Transverse colon (tissue), 4 donors: Measurements from ENCODE around the gene KLF3.

ENCODE experiments used
- EP300 ChIP-seq: sonication (generic); formaldehyde crosslinking; IDR thresholded peaks from one replicate; pipeline ENCODE4 v1.6.1; 2017; ENCODE audit warnings: antibody characterized with exemption, low read depth
- POLR2A ChIP-seq: fragments of 450-650 bp; IDR thresholded peaks from one replicate; pipeline ENCODE4 v1.6.1; 2016; ENCODE audit warnings: antibody characterized with exemption, mild to moderate bottlenecking, moderate library complexity
- POLR2AphosphoS5 ChIP-seq, 3 donors: sonication (generic); formaldehyde crosslinking; IDR thresholded peaks; one replicate each; pipeline ENCODE4 v1.6.1; 2016; ENCODE audit warnings: antibody characterized with exemption in 3 of 3
- TF ChIP-seq, protein P1 (sequence below), 5 experiments: fragments of 200-600 bp in 3 of 5; fragments of 450-650 bp in 2 of 5; sonication (generic) in 3 of 5; IDR thresholded peaks; 1 replicate in 2 of 5; 2 replicates in 3 of 5; pipeline ENCODE4 v1.5.1; 2016 to 2017; ENCODE audit warnings: antibody characterized with exemption in 5 of 5, inconsistent platforms in 3 of 5, mild to moderate bottlenecking in 2 of 5, moderate library complexity in 1 of 5

DNA sequence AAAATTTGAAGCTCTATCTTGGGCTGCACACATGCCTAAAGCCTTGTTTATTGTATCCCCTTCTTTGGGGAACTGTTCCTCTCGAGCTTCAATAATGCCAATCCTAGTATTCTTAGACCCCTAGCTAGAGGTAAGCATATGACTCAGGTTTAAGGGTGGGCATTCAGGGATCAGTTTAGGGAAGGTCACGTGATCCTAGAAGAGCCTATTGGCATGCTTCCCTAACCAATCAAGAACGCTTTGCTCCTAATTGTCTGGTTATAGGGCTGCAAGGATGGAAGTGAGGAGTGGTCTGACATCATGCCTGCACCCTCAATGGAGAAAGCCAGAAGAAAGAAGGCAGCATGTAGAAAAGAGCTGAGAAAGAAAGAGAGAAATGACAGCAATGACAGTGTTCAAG is 71.9 kb downstream of the KLF3 start:
- TF ChIP-seq POLR2A (no peak), POLR2AphosphoS5 (IDR thresholded peaks at IDR 0.05) (no peak), EP300 (no peak)
- TF ChIP-seq, protein P1, sequence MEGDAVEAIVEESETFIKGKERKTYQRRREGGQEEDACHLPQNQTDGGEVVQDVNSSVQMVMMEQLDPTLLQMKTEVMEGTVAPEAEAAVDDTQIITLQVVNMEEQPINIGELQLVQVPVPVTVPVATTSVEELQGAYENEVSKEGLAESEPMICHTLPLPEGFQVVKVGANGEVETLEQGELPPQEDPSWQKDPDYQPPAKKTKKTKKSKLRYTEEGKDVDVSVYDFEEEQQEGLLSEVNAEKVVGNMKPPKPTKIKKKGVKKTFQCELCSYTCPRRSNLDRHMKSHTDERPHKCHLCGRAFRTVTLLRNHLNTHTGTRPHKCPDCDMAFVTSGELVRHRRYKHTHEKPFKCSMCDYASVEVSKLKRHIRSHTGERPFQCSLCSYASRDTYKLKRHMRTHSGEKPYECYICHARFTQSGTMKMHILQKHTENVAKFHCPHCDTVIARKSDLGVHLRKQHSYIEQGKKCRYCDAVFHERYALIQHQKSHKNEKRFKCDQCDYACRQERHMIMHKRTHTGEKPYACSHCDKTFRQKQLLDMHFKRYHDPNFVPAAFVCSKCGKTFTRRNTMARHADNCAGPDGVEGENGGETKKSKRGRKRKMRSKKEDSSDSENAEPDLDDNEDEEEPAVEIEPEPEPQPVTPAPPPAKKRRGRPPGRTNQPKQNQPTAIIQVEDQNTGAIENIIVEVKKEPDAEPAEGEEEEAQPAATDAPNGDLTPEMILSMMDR (IDR thresholded peaks at IDR 0.05): no peak
